Ovary (tissue), 3 donors: ENCODE results near the gene ZBTB18.

Source experiments
- CTCF ChIP-seq, 3 donors: fragments of 450-650 bp in 2 of 3; fragments of 200-600 bp in 1 of 3; IDR thresholded peaks; one replicate each; pipeline versions ENCODE4 v1.5.1 to v1.8.0; 2016 to 2022; ENCODE audit warnings: antibody characterized with exemption in 3 of 3, mild to moderate bottlenecking in 1 of 3
- EP300 ChIP-seq: sonication (generic); formaldehyde crosslinking; IDR thresholded peaks from one replicate; pipeline ENCODE4 v1.6.1; 2017; ENCODE audit warnings: antibody characterized with exemption
- POLR2A ChIP-seq: fragments of 450-650 bp; IDR thresholded peaks from one replicate; pipeline ENCODE4 v1.6.1; 2017; ENCODE audit warnings: antibody characterized with exemption, mild to moderate bottlenecking, moderate library complexity
- donor health status: DM: no; HTN: no; CAD: no.

- TF ChIP-seq CTCF (IDR thresholded peaks at IDR 0.05) (no peak), POLR2A (no peak), EP300 (no peak)
Measured at GRCh38 chr1:244096691-244097090, 45.6 kb downstream of the ZBTB18 start.
